ENCODE results near the gene EFCAB6. TPM values are rescaled to one million over a fixed set of nuclear protein-coding genes. Genes with fewer than 3 reads are reported as not detected.

The EFCAB6 gene
- polyA plus RNA-seq, 3 donors, result not detected

DNA sequence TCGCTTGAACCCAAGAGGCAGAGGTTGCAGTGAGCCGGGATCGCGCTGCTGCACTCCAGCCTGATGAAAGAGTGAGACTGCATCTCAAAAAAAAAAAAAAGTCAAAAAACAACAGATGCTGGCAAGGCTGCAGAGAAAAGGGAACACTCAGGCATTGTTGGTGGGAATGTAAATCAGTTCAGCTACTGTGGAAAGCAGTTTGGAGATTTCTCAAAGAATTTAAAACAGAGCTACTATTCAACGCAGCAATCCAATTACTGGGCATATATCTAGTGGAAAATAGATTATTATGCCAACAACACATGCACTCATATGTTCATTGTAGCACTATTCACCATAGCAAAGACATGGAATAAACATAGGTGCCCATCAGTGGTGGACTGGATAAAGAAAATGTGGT, 89.7 kb downstream of the EFCAB6 start:
- peaks cover 7% of the 10 kb centered on the region for H3K4me1 Mint-ChIP-seq
- WGBS (ENCODE audit: insufficient coverage), result no CpG with 5 or more reads among the region's 5 CpGs
- DNase-seq, result no peak
- peaks cover 0 to 2% (median 2%) of the 10 kb centered on the region in 3 donors for H3K27me3 Mint-ChIP-seq (ENCODE audit: low read depth in 3 of 3)
- no peak overlapping the region for H3K27ac ChIP-seq (ENCODE audit: low read depth in 1 of 2, low read length in 2 of 2)
- H3K9me3 Mint-ChIP-seq, result peaks cover 0 to 2% (median 0%) of the 10 kb centered on the region in 7 donors
- no peak overlapping the region for H3K4me3 ChIP-seq (replicated peaks in 1 of 3; ENCODE audit: low read depth in 2 of 3, low read length in 3 of 3)
- no peak overlapping the region for H3K9ac ChIP-seq (ENCODE audit: insufficient read depth, low read length, poor library complexity, severe bottlenecking)
- H3K27ac Mint-ChIP-seq, result no peak overlapping the region
- no peak overlapping the region for H3K4me2 ChIP-seq (replicated peaks; ENCODE audit: extremely low read depth, low read length, poor library complexity, severe bottlenecking)
- H2AFZ ChIP-seq (ENCODE audit: insufficient read depth, low read depth, low read length, poor library complexity, severe bottlenecking), result no peak overlapping the region
- no peak overlapping the region for H3K4me3 Mint-ChIP-seq
- H3K79me2 ChIP-seq (ENCODE audit: insufficient read depth, low read length), result no peaks in the 10 kb centered on the region
- H3K27me3 ChIP-seq (ENCODE audit: control insufficient read depth in 2 of 2, insufficient read depth in 2 of 2, low read length in 2 of 2), result no peaks in the 10 kb centered on the region
- no peaks in the 10 kb centered on the region for H3K36me3 ChIP-seq (replicated peaks in 1 of 2; ENCODE audit: control insufficient read depth in 1 of 2, insufficient read depth in 2 of 2, low read length in 2 of 2)
- intact Hi-C loops (cut with micrococcal nuclease), result no loop called here
- TF ChIP-seq, protein P1, sequence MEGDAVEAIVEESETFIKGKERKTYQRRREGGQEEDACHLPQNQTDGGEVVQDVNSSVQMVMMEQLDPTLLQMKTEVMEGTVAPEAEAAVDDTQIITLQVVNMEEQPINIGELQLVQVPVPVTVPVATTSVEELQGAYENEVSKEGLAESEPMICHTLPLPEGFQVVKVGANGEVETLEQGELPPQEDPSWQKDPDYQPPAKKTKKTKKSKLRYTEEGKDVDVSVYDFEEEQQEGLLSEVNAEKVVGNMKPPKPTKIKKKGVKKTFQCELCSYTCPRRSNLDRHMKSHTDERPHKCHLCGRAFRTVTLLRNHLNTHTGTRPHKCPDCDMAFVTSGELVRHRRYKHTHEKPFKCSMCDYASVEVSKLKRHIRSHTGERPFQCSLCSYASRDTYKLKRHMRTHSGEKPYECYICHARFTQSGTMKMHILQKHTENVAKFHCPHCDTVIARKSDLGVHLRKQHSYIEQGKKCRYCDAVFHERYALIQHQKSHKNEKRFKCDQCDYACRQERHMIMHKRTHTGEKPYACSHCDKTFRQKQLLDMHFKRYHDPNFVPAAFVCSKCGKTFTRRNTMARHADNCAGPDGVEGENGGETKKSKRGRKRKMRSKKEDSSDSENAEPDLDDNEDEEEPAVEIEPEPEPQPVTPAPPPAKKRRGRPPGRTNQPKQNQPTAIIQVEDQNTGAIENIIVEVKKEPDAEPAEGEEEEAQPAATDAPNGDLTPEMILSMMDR (IDR thresholded peaks at IDR 0.05), result no peak
- H3K4me1 ChIP-seq (ENCODE audit: control insufficient read depth in 1 of 2, insufficient read depth in 2 of 2, low read length in 2 of 2), result peaks cover 20 to 28% of the 10 kb centered on the region in 2 donors
- no peaks in the 10 kb centered on the region for H3K9me3 ChIP-seq (replicated peaks in 1 of 2; ENCODE audit: control insufficient read depth in 1 of 2, insufficient read depth in 1 of 2, low read length in 2 of 2)
- no peaks in the 10 kb centered on the region for H4K20me1 ChIP-seq (ENCODE audit: insufficient read depth, low read length)
- H3K36me3 Mint-ChIP-seq, result no peaks in the 10 kb centered on the region

DNA sequence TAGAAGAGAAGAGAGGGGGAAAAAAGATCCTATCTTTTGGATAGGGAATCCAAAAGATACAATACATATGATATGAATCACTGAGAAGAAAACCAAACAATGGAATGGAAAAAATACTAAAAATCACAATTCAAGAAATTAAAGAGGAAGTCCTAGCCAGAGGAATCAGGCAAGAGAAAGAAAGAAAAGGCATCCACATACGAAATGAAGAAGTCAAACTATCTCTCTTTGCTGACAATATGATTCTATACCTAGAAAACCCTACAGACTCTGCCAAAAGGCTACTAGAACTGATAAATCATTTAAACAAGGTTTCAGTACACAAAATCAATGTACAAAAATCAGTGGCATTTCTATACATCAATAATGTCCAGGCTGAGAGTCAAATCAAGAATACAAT, 91.4 kb downstream of the EFCAB6 start:
- intact Hi-C loops (cut with micrococcal nuclease), result no loop called here
- Histone ChIP-seq H3K4me1 (ENCODE audit: control insufficient read depth in 1 of 2, insufficient read depth in 2 of 2, low read length in 2 of 2) (peaks cover 20 to 28% of the 10 kb centered on the region in 2 donors), H3K9ac (ENCODE audit: insufficient read depth, low read length, poor library complexity, severe bottlenecking) (no peak overlapping the region), H3K4me2 (replicated peaks; ENCODE audit: extremely low read depth, low read length, poor library complexity, severe bottlenecking) (no peak overlapping the region), H3K27me3 (ENCODE audit: control insufficient read depth in 2 of 2, insufficient read depth in 2 of 2, low read length in 2 of 2) (peaks cover 0 to 2% of the 10 kb centered on the region in 2 donors), H3K79me2 (ENCODE audit: insufficient read depth, low read length) (no peaks in the 10 kb centered on the region), H3K36me3 (replicated peaks in 1 of 2; ENCODE audit: control insufficient read depth in 1 of 2, insufficient read depth in 2 of 2, low read length in 2 of 2) (no peaks in the 10 kb centered on the region), H2AFZ (ENCODE audit: insufficient read depth, low read depth, low read length, poor library complexity, severe bottlenecking) (no peak overlapping the region), H3K9me3 (replicated peaks in 1 of 2; ENCODE audit: control insufficient read depth in 1 of 2, insufficient read depth in 1 of 2, low read length in 2 of 2) (no peaks in the 10 kb centered on the region), H3K27ac (ENCODE audit: low read depth in 1 of 2, low read length in 2 of 2) (no peak overlapping the region), H4K20me1 (ENCODE audit: insufficient read depth, low read length) (no peaks in the 10 kb centered on the region), H3K4me3 (replicated peaks in 1 of 3; ENCODE audit: low read depth in 2 of 3, low read length in 3 of 3) (no peak overlapping the region)
- WGBS (ENCODE audit: insufficient coverage), result no CpG with 5 or more reads among the region's 1 CpG
- Mint-ChIP-seq H3K4me3 (peak overlapping the region in 1 of 2 donors; percentile 46), H3K36me3 (no peaks in the 10 kb centered on the region), H3K9me3 (peaks cover 0 to 2% (median 0%) of the 10 kb centered on the region in 7 donors), H3K4me1 (peaks cover 7% of the 10 kb centered on the region), H3K27me3 (ENCODE audit: low read depth in 3 of 3) (peaks cover 0 to 2% (median 0%) of the 10 kb centered on the region in 3 donors), H3K27ac (peak overlapping the region in 1 of 7 donors; percentile 26)
- peak; percentile 13 to 46 (median 37) for DNase-seq
- TF ChIP-seq, protein P1 (IDR thresholded peaks at IDR 0.05), result no peak

Data from CD14-positive monocyte (primary cell).